ENCODE results near the gene GREB1.

GREB1 gene

GRCh38 chr2:11534071-11534745, 363 bp downstream of the GREB1 start:
- no peak overlapping the region for H3K14ac ChIP-seq (ENCODE audit: low read length in 2 of 2)
- DNase-seq = no peak
- H2BK5ac ChIP-seq (ENCODE audit: low read depth, low read length, poor library complexity, severe bottlenecking) = no peak overlapping the region
- H3K4me3 ChIP-seq (ENCODE audit: insufficient read depth in 1 of 2, low read depth in 1 of 2, low read length in 2 of 2) = no peak overlapping the region
- H3K79me1 ChIP-seq (replicated peaks; ENCODE audit: low read length, poor library complexity, severe bottlenecking) = no peaks in the 10 kb centered on the region
- H3K18ac ChIP-seq (ENCODE audit: low read depth in 1 of 2, low read length in 2 of 2) = no peak overlapping the region
- no peak overlapping the region for H3K23ac ChIP-seq (ENCODE audit: low read length in 2 of 2)
- H2BK120ac ChIP-seq (ENCODE audit: low read depth, low read length) = no peak overlapping the region
- H2BK12ac ChIP-seq (ENCODE audit: low read length in 2 of 2) = no peak overlapping the region
- 93% methylated on average over 7 of the region's 7 CpGs for WGBS
- H4K91ac ChIP-seq (ENCODE audit: low read length) = no peak overlapping the region
- H3K36me3 ChIP-seq (ENCODE audit: control insufficient read depth in 1 of 2, insufficient read depth in 2 of 2, low read depth in 1 of 2, low read length in 2 of 2) = no peaks in the 10 kb centered on the region
- H3K27ac ChIP-seq (ENCODE audit: low read length, poor library complexity, severe bottlenecking) = no peak overlapping the region
- no peak overlapping the region for H3K4me2 ChIP-seq (ENCODE audit: low read length, poor library complexity, severe bottlenecking)
- peak overlapping the region; percentile 23 for H2BK15ac ChIP-seq (ENCODE audit: low read depth, poor library complexity, severe bottlenecking)
- no peak overlapping the region for H3K4ac ChIP-seq (ENCODE audit: low read depth in 1 of 2, low read length in 2 of 2)
- no peak overlapping the region for H4K8ac ChIP-seq (ENCODE audit: low read length)
- H3K4me1 ChIP-seq (ENCODE audit: control insufficient read depth, insufficient read depth, low read depth, low read length) = no peaks in the 10 kb centered on the region
- H3K27me3 ChIP-seq (ENCODE audit: control insufficient read depth in 1 of 2, insufficient read depth in 1 of 2, low read length in 2 of 2) = peaks cover 35 to 50% of the 10 kb centered on the region in 2 experiments
- no peak overlapping the region for H2AFZ ChIP-seq (ENCODE audit: low read depth, low read length)
- H2AK5ac ChIP-seq (ENCODE audit: low read length, severe bottlenecking) = no peak overlapping the region
- no peaks in the 10 kb centered on the region for H3K9me3 ChIP-seq (ENCODE audit: control insufficient read depth, low read length)
- H3K9ac ChIP-seq (ENCODE audit: low read length) = no peak overlapping the region

GRCh38 chr2:11534746-11535484, 1.1 kb downstream of the GREB1 start:
- Histone ChIP-seq H3K23ac (ENCODE audit: low read length in 2 of 2) (no peak overlapping the region), H2AK5ac (ENCODE audit: low read length, severe bottlenecking) (no peak overlapping the region), H3K27ac (ENCODE audit: low read length, poor library complexity, severe bottlenecking) (no peak overlapping the region), H3K4me2 (ENCODE audit: low read length, poor library complexity, severe bottlenecking) (no peak overlapping the region), H3K9me3 (ENCODE audit: control insufficient read depth, low read length) (no peaks in the 10 kb centered on the region), H2AFZ (ENCODE audit: low read depth, low read length) (no peak overlapping the region), H3K4me3 (ENCODE audit: insufficient read depth in 1 of 2, low read depth in 1 of 2, low read length in 2 of 2) (no peak overlapping the region), H3K18ac (ENCODE audit: low read depth in 1 of 2, low read length in 2 of 2) (no peak overlapping the region), H2BK15ac (ENCODE audit: low read depth, poor library complexity, severe bottlenecking) (no peak overlapping the region), H3K4me1 (ENCODE audit: control insufficient read depth, insufficient read depth, low read depth, low read length) (no peaks in the 10 kb centered on the region), H2BK120ac (ENCODE audit: low read depth, low read length) (no peak overlapping the region), H2BK5ac (ENCODE audit: low read depth, low read length, poor library complexity, severe bottlenecking) (no peak overlapping the region), H3K14ac (ENCODE audit: low read length in 2 of 2) (no peak overlapping the region), H3K9ac (ENCODE audit: low read length) (no peak overlapping the region), H4K8ac (ENCODE audit: low read length) (no peak overlapping the region), H2BK12ac (ENCODE audit: low read length in 2 of 2) (no peak overlapping the region), H4K91ac (ENCODE audit: low read length) (peak overlapping the region; percentile 35), H3K27me3 (ENCODE audit: control insufficient read depth in 1 of 2, insufficient read depth in 1 of 2, low read length in 2 of 2) (peaks cover 40 to 53% of the 10 kb centered on the region in 2 experiments), H3K4ac (ENCODE audit: low read depth in 1 of 2, low read length in 2 of 2) (no peak overlapping the region), H3K36me3 (ENCODE audit: control insufficient read depth in 1 of 2, insufficient read depth in 2 of 2, low read depth in 1 of 2, low read length in 2 of 2) (no peaks in the 10 kb centered on the region), H3K79me1 (replicated peaks; ENCODE audit: low read length, poor library complexity, severe bottlenecking) (no peaks in the 10 kb centered on the region)
- DNase-seq = no peak
- 85% methylated on average over 7 of the region's 7 CpGs for WGBS

DNA sequence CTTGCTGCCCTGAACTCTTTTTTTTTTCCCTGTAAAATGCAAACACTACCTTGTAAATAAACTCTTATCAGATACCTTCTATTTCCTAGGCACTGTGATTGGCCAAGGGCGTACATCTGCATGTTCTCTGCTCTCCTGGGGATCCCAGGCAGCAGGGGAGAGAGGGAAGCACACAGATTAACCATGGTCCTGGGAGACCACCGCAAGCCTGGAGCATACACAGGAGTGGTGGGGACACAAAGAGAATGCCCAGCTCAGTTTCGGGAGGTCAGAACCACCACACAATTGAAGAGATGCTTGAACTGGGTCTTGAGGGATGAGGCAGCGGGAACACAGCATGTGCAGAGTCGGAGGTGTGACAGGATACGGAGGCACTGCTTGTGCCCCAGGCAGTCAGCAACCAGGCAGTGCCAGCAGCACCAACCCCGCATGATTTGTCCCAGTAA, 2.1 kb downstream of the GREB1 start:
- H3K27ac ChIP-seq (ENCODE audit: low read length, poor library complexity, severe bottlenecking) = no peak overlapping the region
- no peak overlapping the region for H2BK15ac ChIP-seq (ENCODE audit: low read depth, poor library complexity, severe bottlenecking)
- no peak overlapping the region for H3K4me3 ChIP-seq (ENCODE audit: insufficient read depth in 1 of 2, low read depth in 1 of 2, low read length in 2 of 2)
- 87% methylated on average over 7 of the region's 7 CpGs for WGBS
- no peak overlapping the region for H3K4me2 ChIP-seq (ENCODE audit: low read length, poor library complexity, severe bottlenecking)
- H3K23ac ChIP-seq (ENCODE audit: low read length in 2 of 2) = no peak overlapping the region
- no peaks in the 10 kb centered on the region for H3K36me3 ChIP-seq (ENCODE audit: control insufficient read depth in 1 of 2, insufficient read depth in 2 of 2, low read depth in 1 of 2, low read length in 2 of 2)
- H3K9ac ChIP-seq (ENCODE audit: low read length) = no peak overlapping the region
- H2BK120ac ChIP-seq (ENCODE audit: low read depth, low read length) = no peak overlapping the region
- no peak overlapping the region for H2AK5ac ChIP-seq (ENCODE audit: low read length, severe bottlenecking)
- H2BK12ac ChIP-seq (ENCODE audit: low read length in 2 of 2) = peak overlapping the region in 1 of 2 experiments; percentile 32
- H4K91ac ChIP-seq (ENCODE audit: low read length) = no peak overlapping the region
- H2AFZ ChIP-seq (ENCODE audit: low read depth, low read length) = no peak overlapping the region
- H4K8ac ChIP-seq (ENCODE audit: low read length) = no peak overlapping the region
- H3K14ac ChIP-seq (ENCODE audit: low read length in 2 of 2) = no peak overlapping the region
- H3K79me1 ChIP-seq (replicated peaks; ENCODE audit: low read length, poor library complexity, severe bottlenecking) = no peaks in the 10 kb centered on the region
- no peaks in the 10 kb centered on the region for H3K4me1 ChIP-seq (ENCODE audit: control insufficient read depth, insufficient read depth, low read depth, low read length)
- no peak overlapping the region for H3K18ac ChIP-seq (ENCODE audit: low read depth in 1 of 2, low read length in 2 of 2)
- H3K9me3 ChIP-seq (ENCODE audit: control insufficient read depth, low read length) = no peaks in the 10 kb centered on the region
- no peak for DNase-seq
- H3K4ac ChIP-seq (ENCODE audit: low read depth in 1 of 2, low read length in 2 of 2) = no peak overlapping the region
- H2BK5ac ChIP-seq (ENCODE audit: low read depth, low read length, poor library complexity, severe bottlenecking) = no peak overlapping the region
- H3K27me3 ChIP-seq (ENCODE audit: control insufficient read depth in 1 of 2, insufficient read depth in 1 of 2, low read length in 2 of 2) = peaks cover 50 to 64% of the 10 kb centered on the region in 2 experiments

GRCh38 chr2:11537951-11538350, 4.1 kb downstream of the GREB1 start:
- Histone ChIP-seq H3K18ac (ENCODE audit: low read depth in 1 of 2, low read length in 2 of 2) (no peak overlapping the region), H2BK12ac (ENCODE audit: low read length in 2 of 2) (no peak overlapping the region), H3K4me3 (ENCODE audit: insufficient read depth in 1 of 2, low read depth in 1 of 2, low read length in 2 of 2) (no peak overlapping the region), H3K23ac (ENCODE audit: low read length in 2 of 2) (no peak overlapping the region), H2AK5ac (ENCODE audit: low read length, severe bottlenecking) (no peak overlapping the region), H4K8ac (ENCODE audit: low read length) (no peak overlapping the region), H3K9ac (ENCODE audit: low read length) (no peak overlapping the region), H2BK120ac (ENCODE audit: low read depth, low read length) (no peak overlapping the region), H3K14ac (ENCODE audit: low read length in 2 of 2) (no peak overlapping the region), H3K27ac (ENCODE audit: low read length, poor library complexity, severe bottlenecking) (no peak overlapping the region), H3K36me3 (ENCODE audit: control insufficient read depth in 1 of 2, insufficient read depth in 2 of 2, low read depth in 1 of 2, low read length in 2 of 2) (no peaks in the 10 kb centered on the region), H3K4ac (ENCODE audit: low read depth in 1 of 2, low read length in 2 of 2) (no peak overlapping the region), H2BK5ac (ENCODE audit: low read depth, low read length, poor library complexity, severe bottlenecking) (no peak overlapping the region), H2AFZ (ENCODE audit: low read depth, low read length) (no peak overlapping the region), H4K91ac (ENCODE audit: low read length) (no peak overlapping the region), H3K4me2 (ENCODE audit: low read length, poor library complexity, severe bottlenecking) (no peak overlapping the region), H3K9me3 (ENCODE audit: control insufficient read depth, low read length) (no peaks in the 10 kb centered on the region), H3K27me3 (ENCODE audit: control insufficient read depth in 1 of 2, insufficient read depth in 1 of 2, low read length in 2 of 2) (peaks cover 70 to 77% of the 10 kb centered on the region in 2 experiments), H3K79me1 (replicated peaks; ENCODE audit: low read length, poor library complexity, severe bottlenecking) (no peaks in the 10 kb centered on the region), H2BK15ac (ENCODE audit: low read depth, poor library complexity, severe bottlenecking) (peak overlapping the region; percentile 67), H3K4me1 (ENCODE audit: control insufficient read depth, insufficient read depth, low read depth, low read length) (no peaks in the 10 kb centered on the region)
- DNase-seq = no peak
- WGBS = 88% methylated on average over 13 of the region's 13 CpGs

All from mesenchymal stem cell (in vitro differentiated cells and primary cell).